ENCODE measurements around the gene PLCH1.

The PLCH1 gene

DNA sequence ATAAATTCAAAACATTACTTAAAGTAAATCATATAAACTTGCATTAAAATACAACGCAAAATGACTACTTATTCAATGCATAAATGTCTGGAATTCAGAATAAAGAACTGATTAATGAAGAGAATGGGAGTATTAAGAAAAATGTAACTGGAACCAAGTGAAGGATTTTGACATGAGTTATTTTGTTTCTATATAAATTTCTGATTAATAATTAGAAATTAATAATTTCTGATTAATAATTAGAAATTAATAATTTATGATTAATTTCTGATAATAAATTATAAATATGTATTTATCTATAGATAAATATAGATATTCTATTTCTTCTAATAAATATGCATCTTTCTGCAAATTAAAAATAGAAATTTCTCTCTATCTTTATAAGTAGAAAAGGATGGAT lies 291.4 kb downstream of the PLCH1 start:
- no peak for DNase-seq

DNA sequence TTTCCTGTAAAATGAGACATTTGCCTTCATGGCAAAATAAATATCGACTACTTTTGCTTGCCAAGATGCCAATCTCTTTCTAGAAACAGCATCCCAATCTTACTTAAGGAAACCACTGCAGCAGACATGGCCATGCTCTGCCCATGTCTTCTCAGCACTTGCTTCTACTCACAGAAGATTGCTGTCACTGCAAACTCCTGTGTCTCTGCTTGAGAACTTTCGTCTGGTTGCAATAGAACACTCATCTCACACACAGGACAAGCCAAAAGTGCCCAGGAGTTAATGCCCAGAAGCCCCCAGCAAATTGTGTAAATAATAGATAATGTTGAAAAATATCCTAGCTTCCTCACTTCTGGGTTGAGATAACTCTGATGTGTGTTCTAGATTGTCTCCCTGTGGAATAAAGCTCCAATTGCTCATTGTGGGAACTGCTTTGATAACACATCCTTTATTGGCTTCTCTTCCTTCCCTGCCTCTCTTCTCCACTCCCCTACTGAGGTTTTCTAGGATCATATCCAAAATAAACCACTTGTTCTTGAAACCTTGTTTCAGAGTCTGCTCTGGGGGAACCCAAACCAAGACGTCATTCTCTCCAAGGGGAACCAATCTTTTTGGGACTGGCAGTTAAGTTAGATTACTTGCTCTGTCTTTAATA lies 295.1 kb downstream of the PLCH1 start:
- no peak for DNase-seq

DNA sequence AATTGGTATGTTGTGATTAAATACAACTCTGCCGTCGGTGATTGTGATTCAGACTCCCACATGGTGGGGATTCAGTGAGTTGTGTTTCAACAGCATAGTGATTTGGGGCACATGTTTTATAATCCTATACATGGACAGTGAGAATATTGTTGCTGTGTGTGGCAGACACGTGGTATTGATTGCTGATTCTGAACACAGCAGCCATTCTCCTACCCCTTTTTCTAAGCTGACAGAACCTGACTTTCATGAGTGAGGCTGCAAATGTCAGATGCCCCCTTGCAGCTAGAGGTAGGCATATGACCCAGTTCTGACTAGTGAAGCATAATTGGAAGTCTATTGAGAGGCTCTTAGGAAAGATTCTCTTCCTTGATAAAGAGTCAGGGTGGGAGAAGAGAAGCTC lies 296.3 kb downstream of the PLCH1 start:
- no peak for DNase-seq

DNA sequence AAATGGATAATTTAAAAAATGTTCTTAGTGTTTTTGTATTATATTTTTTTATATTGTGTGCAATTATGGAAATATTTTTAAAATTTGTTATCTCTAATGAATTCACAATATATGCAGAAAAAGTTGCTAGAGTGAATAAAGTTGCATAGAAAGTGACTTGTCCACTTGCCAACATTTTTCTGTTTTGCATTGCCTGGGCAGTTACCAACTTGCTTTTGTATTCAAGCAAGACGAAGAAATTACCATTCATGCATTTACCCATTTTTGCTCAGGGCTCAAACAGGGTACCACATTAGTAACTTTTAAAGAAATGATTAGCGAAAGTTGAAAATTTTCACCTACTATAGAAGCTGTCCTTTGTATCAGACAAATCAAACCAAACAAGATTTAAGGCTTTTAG lies 298.5 kb downstream of the PLCH1 start:
- DNase-seq, result no peak

- no peak for DNase-seq
These were observed 300.1 kb downstream of the PLCH1 start for GRCh38 chr3:155444771-155445170.

DNA sequence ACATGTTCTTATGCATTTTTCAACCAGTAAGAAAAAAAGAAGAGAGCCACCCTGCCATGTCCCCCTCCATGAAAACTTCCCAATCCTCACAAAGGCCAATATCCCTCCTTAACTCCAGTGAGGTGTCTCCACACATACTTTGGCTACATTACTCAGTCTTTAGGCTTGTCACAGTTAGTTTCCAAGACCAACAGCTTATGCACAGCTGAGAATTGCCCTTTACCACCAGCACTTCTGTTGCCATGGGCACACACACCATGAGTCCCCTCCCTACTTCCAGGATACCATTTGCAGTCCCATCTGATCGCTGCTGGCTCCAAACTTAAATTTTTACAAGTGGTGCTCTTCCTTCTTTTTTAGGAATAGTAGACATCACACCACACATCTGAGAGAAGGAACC lies 301.1 kb downstream of the PLCH1 start:
- no peak for DNase-seq

DNA sequence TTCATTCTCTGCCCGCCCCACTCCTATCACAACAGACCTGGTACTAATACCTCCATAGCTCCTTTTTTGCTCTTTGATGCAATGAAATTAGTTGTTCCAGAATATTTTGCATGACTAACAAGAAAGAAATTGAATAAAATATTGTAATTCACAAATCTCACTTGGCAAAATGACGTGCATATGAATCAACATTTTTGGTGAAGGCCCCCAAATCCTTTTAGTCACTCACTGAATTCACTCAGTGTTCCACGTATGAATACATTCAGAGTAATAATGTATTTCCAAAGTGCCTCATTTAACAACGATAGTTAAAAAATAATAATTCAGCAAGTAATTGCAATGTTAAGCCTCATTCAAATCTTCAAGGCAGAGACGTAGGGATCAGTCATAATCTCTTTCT lies 302.8 kb downstream of the PLCH1 start:
- DNase-seq, result no peak

- DNase-seq, result no peak
These were observed 303.4 kb downstream of the PLCH1 start for GRCh38 chr3:155441506-155441905.

DNA sequence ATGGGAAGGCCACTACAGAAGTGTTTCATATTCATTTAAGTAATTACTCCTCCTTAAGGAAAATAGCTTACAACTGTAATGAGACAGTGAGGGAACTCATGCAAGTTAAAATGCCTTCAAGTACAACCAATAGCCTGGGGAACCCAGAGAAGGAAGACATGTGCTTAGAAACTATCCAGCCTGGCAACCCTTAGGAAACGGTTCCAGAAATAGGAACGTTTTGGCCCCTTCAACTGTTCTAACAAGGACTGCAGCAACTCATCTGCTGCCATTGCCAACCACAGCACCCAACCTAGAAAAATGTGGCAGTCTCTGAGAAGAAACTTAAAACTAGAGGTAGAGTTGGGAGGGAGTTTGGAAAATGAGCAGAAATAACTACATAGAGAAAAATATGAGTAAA lies 303.8 kb downstream of the PLCH1 start:
- no peak for DNase-seq

- DNase-seq, result no peak
These were observed 309.1 kb downstream of the PLCH1 start for GRCh38 chr3:155435821-155436220.

DNA sequence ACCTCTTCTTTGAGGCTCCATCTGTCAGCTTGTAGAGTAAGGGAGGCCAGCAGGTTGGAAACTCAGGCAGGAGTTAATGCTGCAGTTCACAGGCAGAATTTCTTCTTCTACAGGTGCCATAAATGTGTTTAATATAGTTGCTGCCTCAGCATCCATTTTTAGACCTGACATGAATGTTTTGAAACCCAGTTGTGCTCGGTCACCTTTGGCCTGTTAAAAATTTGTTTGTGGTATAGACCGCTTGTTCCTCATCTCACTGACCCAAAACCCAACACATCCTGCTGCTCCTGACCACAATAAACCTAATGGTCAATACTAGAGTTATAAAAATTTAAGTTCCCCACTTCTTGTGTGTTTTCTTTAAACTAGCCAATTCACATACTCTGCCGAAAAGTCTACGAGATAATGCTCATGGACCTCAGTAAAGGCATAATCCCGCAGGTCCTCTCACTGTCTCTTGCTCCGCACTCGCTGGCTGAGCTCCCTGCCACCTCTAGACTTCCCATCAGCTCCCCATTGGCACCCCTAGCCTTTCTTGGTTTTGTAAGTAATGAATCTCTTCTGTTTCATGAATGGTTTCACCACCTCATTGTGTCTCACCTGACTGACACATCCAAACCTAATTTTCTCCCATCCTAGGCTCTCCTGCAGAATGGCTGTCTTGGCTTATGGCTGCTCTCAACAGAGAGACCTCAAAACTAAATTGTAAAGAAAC lies 312.9 kb downstream of the PLCH1 start:
- no peak for DNase-seq

- no peak for DNase-seq
These were observed 316.3 kb downstream of the PLCH1 start for GRCh38 chr3:155428563-155428962.

GRCh38 chr3:155426524-155427230 lies 318.2 kb downstream of the PLCH1 start:
- DNase-seq, result no peak

DNA sequence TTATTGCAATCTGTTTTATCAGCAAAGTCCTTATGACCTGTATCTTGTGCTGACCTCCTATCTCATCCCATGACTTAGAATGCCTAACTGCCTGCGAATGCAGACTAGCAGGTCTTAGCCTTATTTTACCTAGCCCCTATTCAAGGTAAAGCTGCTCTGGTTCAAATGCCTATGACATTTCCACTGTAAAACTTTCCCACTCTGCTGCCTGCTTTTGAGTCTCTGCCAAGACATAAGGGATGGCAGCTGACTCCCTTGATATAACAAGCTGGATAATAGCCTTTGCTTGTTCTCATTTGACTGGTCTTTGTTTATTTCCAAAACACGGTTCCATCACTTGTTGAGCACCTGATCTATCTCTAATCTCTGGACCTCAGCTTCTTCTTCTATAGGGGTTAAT lies 319.5 kb downstream of the PLCH1 start:
- DNase-seq, result no peak

GRCh38 chr3:155424323-155424710 lies 320.6 kb downstream of the PLCH1 start:
- no peak for DNase-seq

GRCh38 chr3:155423526-155424322 lies 321.1 kb downstream of the PLCH1 start:
- DNase-seq, result no peak

GRCh38 chr3:155420881-155421486 lies 323.9 kb downstream of the PLCH1 start:
- no peak for DNase-seq

GRCh38 chr3:155420406-155420805 lies 324.5 kb downstream of the PLCH1 start:
- DNase-seq, result no peak

DNA sequence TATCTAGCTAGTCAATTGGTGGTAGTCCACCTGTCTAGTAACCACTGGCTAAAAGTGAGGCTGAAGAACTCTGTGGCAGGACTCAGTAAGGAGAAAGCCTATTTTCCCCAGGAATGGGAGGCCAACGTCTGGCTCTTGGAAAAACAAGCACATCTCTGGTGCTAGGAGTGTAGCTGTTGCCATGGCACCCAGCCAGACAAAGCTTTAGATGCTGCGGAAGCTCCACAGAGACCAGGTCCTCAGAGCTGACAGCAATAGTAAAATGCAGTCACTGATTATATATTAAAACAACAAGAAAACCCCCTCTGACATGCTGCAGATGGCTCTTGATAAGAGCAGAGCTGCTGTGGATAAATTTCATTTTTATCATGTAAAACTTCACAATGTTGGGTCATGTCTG lies 326.5 kb downstream of the PLCH1 start:
- no peak for DNase-seq

DNA sequence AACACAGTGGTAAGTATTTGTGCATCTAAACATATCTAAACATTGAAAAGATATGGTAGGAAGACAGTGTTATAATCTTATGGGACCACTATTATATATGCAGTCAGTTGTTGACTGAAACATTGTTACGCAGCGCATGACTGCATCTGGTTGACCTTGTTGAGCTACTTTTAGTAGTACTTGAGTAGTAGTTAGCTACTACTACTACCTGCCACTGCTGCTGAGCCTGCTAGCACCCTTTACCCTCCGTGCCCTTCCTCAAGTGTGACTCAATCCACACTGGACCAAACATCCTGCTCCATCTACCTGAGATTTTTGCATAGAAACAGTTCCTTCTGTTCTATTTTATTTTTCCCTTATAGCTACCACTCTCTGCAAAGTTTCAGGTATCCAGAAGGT lies 327.8 kb downstream of the PLCH1 start:
- no peak for DNase-seq

- no peak for DNase-seq
These were observed 328.3 kb downstream of the PLCH1 start for GRCh38 chr3:155416500-155417118.

DNA sequence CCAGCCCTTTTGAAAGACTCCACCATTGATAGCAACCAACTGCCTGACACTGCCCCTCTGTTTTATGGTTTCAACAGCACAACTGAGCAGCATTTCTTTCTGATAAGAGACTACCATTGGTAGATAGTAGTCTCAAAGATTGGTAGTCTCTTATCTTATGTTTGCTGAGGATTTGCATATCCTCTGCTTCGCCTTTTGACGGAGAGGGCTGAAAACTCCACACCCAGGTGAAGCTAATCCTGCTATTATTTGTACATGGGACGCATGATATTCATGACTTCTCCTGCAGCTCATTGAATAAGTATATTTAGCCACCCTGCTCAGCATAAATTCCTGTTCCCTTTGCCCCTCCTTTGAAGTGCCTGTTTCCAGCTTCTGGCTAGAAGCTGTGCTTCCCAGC lies 332.0 kb downstream of the PLCH1 start:
- DNase-seq, result no peak
